ENCODE results near the gene DEFB108B.
"Not testable (repeated sequence)": the region's sequence is repeated elsewhere in the genome, so short reads cannot be mapped to it uniquely, and the experiment has no call there.

DNA sequence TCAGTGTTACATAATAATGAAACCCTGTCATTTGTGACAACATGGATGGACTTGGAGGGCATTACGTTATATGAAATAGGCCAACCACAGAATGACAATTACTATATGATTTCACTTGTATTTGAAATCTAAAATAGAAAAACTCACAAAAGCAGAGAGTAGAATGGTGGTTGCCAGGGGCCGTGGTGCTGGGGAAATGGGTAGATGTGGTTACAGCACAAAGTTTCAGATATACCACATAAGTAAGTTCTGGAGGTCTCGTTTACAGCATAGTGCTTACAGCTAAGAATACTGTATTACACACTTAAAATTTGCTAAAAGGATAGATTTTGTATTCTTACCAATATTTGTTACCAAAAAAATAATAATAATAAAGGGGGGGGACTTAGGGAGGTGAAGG, 3.3 kb upstream of the DEFB108B start:
- TF ChIP-seq SPI1 (IDR thresholded peaks at IDR 0.05; ENCODE audit: low read depth, low read length) = peak; percentile 36
- not testable (repeated sequence) for TF ChIP-seq POLR2A (IDR thresholded peaks at IDR 0.05; ENCODE audit: low read depth, low read length)

Measured in GM12891 (cell line).